Ascending aorta (tissue), 2 donors: ENCODE results near the gene SECTM1. TPM values are rescaled to one million over a fixed set of nuclear protein-coding genes. Genes with fewer than 3 reads are reported as not detected.

Source experiments
- DNase-seq, 2 donors: peaks; one replicate each; pipeline ENCODE4 v3.0.0-alpha.2; 2019; ENCODE audit warnings: low spot score in 2 of 2
- H3K27ac ChIP-seq, 2 donors: fragments of 200-600 bp; sonication (generic); one replicate each; pipeline ENCODE4 v1.5.1; 2016 to 2017; ENCODE audit warnings: mild to moderate bottlenecking in 1 of 2
- H3K27me3 ChIP-seq: fragments of 200-600 bp; sonication (generic); one replicate; pipeline ENCODE4 v1.5.1; 2017
- H3K36me3 ChIP-seq, 2 donors: fragments of 200-600 bp; sonication (generic); one replicate each; pipeline ENCODE4 v1.5.1; 2016
- H3K4me1 ChIP-seq, 2 donors: fragments of 200-600 bp; sonication (generic); one replicate each; pipeline ENCODE4 v1.5.1; 2016 to 2017; ENCODE audit warnings: mild to moderate bottlenecking in 1 of 2
- H3K4me3 ChIP-seq, 2 donors: fragments of 200-600 bp; sonication (generic); one replicate each; pipeline ENCODE4 v1.5.1; 2016 to 2017; ENCODE audit warnings: mild to moderate bottlenecking in 1 of 2
- H3K9me3 ChIP-seq, 2 donors: fragments of 200-600 bp; sonication (generic); one replicate each; pipeline ENCODE4 v1.5.1; 2016
- CTCF ChIP-seq, 3 experiments: fragments of 200-600 bp in 2 of 3; fragments of 450-650 bp in 1 of 3; sonication (generic) in 2 of 3; IDR thresholded peaks; one replicate each; pipeline ENCODE4 v1.5.1; 2016 to 2019; ENCODE audit warnings: antibody characterized with exemption in 3 of 3, mild to moderate bottlenecking in 1 of 3, moderate library complexity in 1 of 3
- intact Hi-C: fragments of 100-400 bp; cut with DNase I; formaldehyde crosslinking; loops from one replicate; pipeline ENCODE4 v1.15.1; 2023
- total RNA-seq: library from RNA; depleted of rRNA; stranded (reverse); fragments of >200 nt; gene quantifications from one replicate; pipeline ENCODE4 v1.1.0, GENCODE V29; 2016

The SECTM1 gene
- total RNA-seq, 1 donor from 2014 or later, result 49.5 TPM

- no peaks in the 10 kb centered on the region for H3K36me3 ChIP-seq
- DNase-seq, result no peak
- no peak overlapping the region for H3K27ac ChIP-seq
- H3K4me3 ChIP-seq, result no peak overlapping the region
- H3K27me3 ChIP-seq, result no peaks in the 10 kb centered on the region
- no peaks in the 10 kb centered on the region for H3K9me3 ChIP-seq
- peaks cover 12 to 28% of the 10 kb centered on the region in 2 donors for H3K4me1 ChIP-seq
- no peak for TF ChIP-seq CTCF (IDR thresholded peaks at IDR 0.05)
- intact Hi-C loops, result no loop called here
Observed at GRCh38 chr17:82300228-82300627, 33.3 kb downstream of the SECTM1 start.

- TF ChIP-seq CTCF (IDR thresholded peaks at IDR 0.05), result no peak
- H3K9me3 ChIP-seq, result no peaks in the 10 kb centered on the region
- no peaks in the 10 kb centered on the region for H3K27me3 ChIP-seq
- intact Hi-C loops, result no loop called here
- no peaks in the 10 kb centered on the region for H3K36me3 ChIP-seq
- peak overlapping the region in 1 of 2 donors; percentile 83 for H3K27ac ChIP-seq
- no peak overlapping the region for H3K4me3 ChIP-seq
- H3K4me1 ChIP-seq, result peaks cover 12 to 28% of the 10 kb centered on the region in 2 donors
- no peak for DNase-seq
Observed at GRCh38 chr17:82299452-82299851, 34.1 kb downstream of the SECTM1 start.

GRCh38 chr17:82298538-82299421, 34.8 kb downstream of the SECTM1 start:
- peak overlapping the region; percentile 83 to 90 for H3K27ac ChIP-seq
- TF ChIP-seq CTCF (IDR thresholded peaks at IDR 0.05), result no peak
- H3K4me3 ChIP-seq, result peak overlapping the region; percentile 54 to 67
- DNase-seq, result no peak
- no peaks in the 10 kb centered on the region for H3K27me3 ChIP-seq
- peaks cover 12 to 28% of the 10 kb centered on the region in 2 donors for H3K4me1 ChIP-seq
- intact Hi-C loops, result loop anchor here (1.0 kb wide), 2 partner anchors 25 to 31 kb away; partner anchors contain the start of gene CSNK1D
- H3K9me3 ChIP-seq, result no peaks in the 10 kb centered on the region
- no peaks in the 10 kb centered on the region for H3K36me3 ChIP-seq

GRCh38 chr17:82297714-82298537, 35.6 kb downstream of the SECTM1 start:
- H3K4me1 ChIP-seq, result peaks cover 12 to 31% of the 10 kb centered on the region in 2 donors
- H3K4me3 ChIP-seq, result peak overlapping the region; percentile 54 to 67
- intact Hi-C loops, result loop anchor here (1.0 kb wide), 2 partner anchors 25 to 31 kb away; partner anchors contain the start of gene CSNK1D
- peak; percentile 91 to 96 for DNase-seq
- peak overlapping the region; percentile 83 to 90 for H3K27ac ChIP-seq
- H3K27me3 ChIP-seq, result no peaks in the 10 kb centered on the region
- TF ChIP-seq CTCF (IDR thresholded peaks at IDR 0.05), result peak in 1 of 3 experiments; percentile 10
- H3K36me3 ChIP-seq, result no peaks in the 10 kb centered on the region
- H3K9me3 ChIP-seq, result no peaks in the 10 kb centered on the region

- peak overlapping the region; percentile 54 to 67 for H3K4me3 ChIP-seq
- intact Hi-C loops, result no loop called here
- no peak for TF ChIP-seq CTCF (IDR thresholded peaks at IDR 0.05)
- H3K4me1 ChIP-seq, result peaks cover 12 to 33% of the 10 kb centered on the region in 2 donors
- H3K27me3 ChIP-seq, result no peaks in the 10 kb centered on the region
- peak overlapping the region; percentile 83 to 90 for H3K27ac ChIP-seq
- H3K36me3 ChIP-seq, result no peaks in the 10 kb centered on the region
- H3K9me3 ChIP-seq, result no peaks in the 10 kb centered on the region
- peak; percentile 81 to 94 for DNase-seq
Observed at GRCh38 chr17:82297280-82297713, 36.3 kb downstream of the SECTM1 start.
